HEK293T (cell line): ENCODE data around the gene PSKH1.

Source experiments
- CTCF ChIA-PET: fragments of 350-600 bp; formaldehyde crosslinking; extraction: SDS; loops from one replicate; lab custom pipeline; 2021; ENCODE audit warnings: antibody characterized with exemption, inconsistent platforms; lab: Yijun Ruan, JAX
- POLR2A ChIA-PET: fragments of 350-600 bp; formaldehyde crosslinking; extraction: SDS; loops from one replicate; lab custom pipeline; 2020; ENCODE audit warnings: antibody characterized with exemption, inconsistent platforms; lab: Yijun Ruan, JAX
- DNase-seq: peaks from one replicate; pipeline ENCODE4 v3.0.0; 2012; ENCODE audit warnings: mixed read lengths; ENCODE audit errors: extremely low spot score
- ARNT ChIP-seq: fragments of 450-650 bp; IDR thresholded peaks from 2 replicates; pipeline ENCODE4 v1.6.1; 2017; ENCODE audit warnings: mild to moderate bottlenecking
- BHLHE40 ChIP-seq: fragments of 450-650 bp; IDR thresholded peaks from 2 replicates; pipeline ENCODE4 v1.6.1; 2016; ENCODE audit warnings: mild to moderate bottlenecking, moderate library complexity, borderline replicate concordance
- CTBP1 ChIP-seq: fragments of 450-650 bp; IDR thresholded peaks from 2 replicates; pipeline ENCODE4 v1.6.1; 2016; ENCODE audit warnings: borderline replicate concordance
- ELF4 ChIP-seq: fragments of 450-650 bp; IDR thresholded peaks from 2 replicates; pipeline ENCODE4 v1.6.1; 2017; ENCODE audit warnings: antibody characterized with exemption
- FOXA1 ChIP-seq: fragments of 450-650 bp; IDR thresholded peaks from 2 replicates; pipeline ENCODE4 v1.6.1; 2016; ENCODE audit warnings: mild to moderate bottlenecking
- FOXK2 ChIP-seq: fragments of 450-650 bp; IDR thresholded peaks from 2 replicates; pipeline ENCODE4 v1.6.1; 2016; ENCODE audit warnings: mild to moderate bottlenecking
- FOXM1 ChIP-seq: fragments of 450-650 bp; IDR thresholded peaks from 2 replicates; pipeline ENCODE4 v1.6.1; 2017; ENCODE audit warnings: mild to moderate bottlenecking, borderline replicate concordance
- HDGF ChIP-seq: fragments of 450-650 bp; IDR thresholded peaks from 2 replicates; pipeline ENCODE4 v1.6.1; 2017; ENCODE audit warnings: antibody characterized with exemption, borderline replicate concordance
- L3MBTL2 ChIP-seq: fragments of 450-650 bp; conservative IDR thresholded peaks from 2 replicates; pipeline ENCODE4 v1.6.1; 2016; ENCODE audit warnings: mild to moderate bottlenecking
- LEF1 ChIP-seq: fragments of 450-650 bp; IDR thresholded peaks from 2 replicates; pipeline ENCODE4 v1.6.1; 2017; ENCODE audit warnings: mild to moderate bottlenecking, borderline replicate concordance
- NFRKB ChIP-seq: fragments of 450-650 bp; IDR thresholded peaks from 2 replicates; pipeline ENCODE4 v1.6.1; 2016; ENCODE audit warnings: mild to moderate bottlenecking, moderate library complexity
- PKNOX1 ChIP-seq: fragments of 450-650 bp; IDR thresholded peaks from 2 replicates; pipeline ENCODE4 v1.6.1; 2016
- SP1 ChIP-seq: fragments of 450-650 bp; IDR thresholded peaks from 2 replicates; pipeline ENCODE4 v1.6.1; 2017
- SUZ12 ChIP-seq: fragments of 450-650 bp; IDR thresholded peaks from 2 replicates; pipeline ENCODE4 v1.6.1; 2016; ENCODE audit warnings: mild to moderate bottlenecking
- TARDBP ChIP-seq: fragments of 450-650 bp; IDR thresholded peaks from 2 replicates; pipeline ENCODE4 v1.6.1; 2016
- ZNF384 ChIP-seq: fragments of 450-650 bp; IDR thresholded peaks from 2 replicates; pipeline ENCODE4 v1.6.1; 2016

PSKH1 gene

GRCh38 chr16:67954421-67955196 lies 61.6 kb downstream of the PSKH1 start:
- DNase-seq: no peak
- POLR2A ChIA-PET: interaction anchor here (0.8 to 1.2 kb wide), 3 partner anchors 9 to 19 kb away, joined by 3 to 5 read pairs (median 3); no protein-coding TSS in a partner anchor
- CTCF ChIA-PET: interaction anchor here (0.5 kb wide), 1 partner anchor 85 kb away, joined by 3 read pairs; no protein-coding TSS in a partner anchor

GRCh38 chr16:67957622-67958021 lies 64.6 kb downstream of the PSKH1 start:
- CTCF ChIA-PET: no interaction called here
- no peak for DNase-seq
- POLR2A ChIA-PET: interaction anchor here (1.0 kb wide), 1 partner anchor 9 kb away, joined by 3 read pairs; no protein-coding TSS in a partner anchor
- TF ChIP-seq FOXM1 (no peak), NFRKB (no peak), HDGF (no peak), BHLHE40 (no peak), LEF1 (no peak), L3MBTL2 (no peak), PKNOX1 (no peak), SUZ12 (no peak), FOXA1 (no peak), CTBP1 (no peak), SP1 (no peak), TARDBP (no peak), ARNT (no peak), ELF4 (no peak), FOXK2 (no peak), ZNF384 (no peak)

More at GRCh38 chr16:67954421-67955196, 61.6 kb downstream of the PSKH1 start:
- no peak for TF ChIP-seq L3MBTL2
- no peak for TF ChIP-seq SP1
- TF ChIP-seq HDGF: no peak
- no peak for TF ChIP-seq BHLHE40
- TF ChIP-seq PKNOX1: no peak
- no peak for TF ChIP-seq CTBP1
- TF ChIP-seq TARDBP: no peak
- no peak for TF ChIP-seq ELF4
- no peak for TF ChIP-seq ZNF384
- TF ChIP-seq FOXK2: no peak

- ChIA-PET CTCF (no interaction called here), POLR2A (interaction anchor here (1.9 kb wide), 1 partner anchor 9 kb away, joined by 4 read pairs; no protein-coding TSS in a partner anchor)
- TF ChIP-seq BHLHE40 (no peak), ZNF384 (no peak), FOXK2 (no peak), FOXM1 (no peak), NFRKB (no peak)
- DNase-seq: no peak
Observed at GRCh38 chr16:67959536-67960329, 66.7 kb downstream of the PSKH1 start.

GRCh38 chr16:67961551-67961957 lies 68.5 kb downstream of the PSKH1 start:
- no peak for DNase-seq
- POLR2A ChIA-PET: interaction anchor here (0.9 to 1.9 kb wide), 2 partner anchors 11 to 19 kb away, joined by 3 to 4 read pairs; no protein-coding TSS in a partner anchor
- TF ChIP-seq FOXM1 (no peak), HDGF (no peak), PKNOX1 (no peak), BHLHE40 (no peak), SUZ12 (no peak), CTBP1 (no peak), FOXK2 (no peak), ZNF384 (no peak), ELF4 (no peak), TARDBP (no peak), FOXA1 (no peak)
- CTCF ChIA-PET: interaction anchor here (0.8 kb wide), 1 partner anchor 145 kb away, joined by 3 read pairs; no protein-coding TSS in a partner anchor

GRCh38 chr16:67962135-67962534 lies 69.1 kb downstream of the PSKH1 start:
- no peak for DNase-seq
- no peak for TF ChIP-seq BHLHE40
- no peak for TF ChIP-seq FOXK2
- no peak for TF ChIP-seq FOXA1
- TF ChIP-seq ZNF384: no peak
- no peak for TF ChIP-seq NFRKB
- no peak for TF ChIP-seq SP1
- no peak for TF ChIP-seq TARDBP
- TF ChIP-seq HDGF: no peak
- no peak for TF ChIP-seq ELF4
- no peak for TF ChIP-seq SUZ12
- no peak for TF ChIP-seq L3MBTL2
- TF ChIP-seq LEF1: no peak
- no peak for TF ChIP-seq FOXM1
- TF ChIP-seq PKNOX1: no peak
- no peak for TF ChIP-seq CTBP1
- no peak for TF ChIP-seq ARNT
- CTCF ChIA-PET: no interaction called here
- POLR2A ChIA-PET: no interaction called here
